A549 (cell line): ENCODE results near the gene KCNH2. TPM values are rescaled to one million over a fixed set of nuclear protein-coding genes. Genes with fewer than 3 reads are reported as not detected.

Experiments
- ATAC-seq, 2 experiments: fragments of 200-7000 bp in 1 of 2; fragments of >200 bp in 1 of 2; cut with Nextera tagmentation in 1 of 2; cut with Tn5 transposase in 1 of 2; 3 replicates each; pipeline versions ENCODE4 v1.8.0 to v1.9.1; 2018 to 2020; ENCODE audit warnings: mild to moderate bottlenecking in 1 of 2, moderate library complexity in 1 of 2
- CTCF ChIA-PET: fragments of 300-600 bp; sonication (Branson Sonifier 250); formaldehyde crosslinking; extraction: SDS; loops from one replicate; lab custom pipeline; 2021; ENCODE audit warnings: antibody characterized with exemption, inconsistent platforms; lab: Yijun Ruan, JAX
- POLR2A ChIA-PET: fragments of 350-600 bp; formaldehyde crosslinking; extraction: SDS; loops from one replicate; lab custom pipeline; 2021; ENCODE audit warnings: antibody characterized with exemption, inconsistent platforms; lab: Yijun Ruan, JAX
- DNase-seq, 2 experiments: peaks; one replicate each; pipeline versions ENCODE4 v3.0.0 to v3.0.0-alpha.2; 2011 to 2016; ENCODE audit warnings: low read depth in 1 of 2, low spot score in 1 of 2
- FAIRE-seq: peaks from 2 replicates; lab custom pipeline; 2011; peaks lifted over from hg19 to GRCh38; lab: Jason Lieb, UNC
- H3K27ac ChIP-seq, 2 experiments: fragments of >200 bp; sonication (Bioruptor Twin); formaldehyde crosslinking; 3 replicates each; pipeline ENCODE4 v1.5.1; 2016 to 2017
- H3K4me1 ChIP-seq: fragments of >200 bp; sonication (Bioruptor Twin); formaldehyde crosslinking; 3 replicates; pipeline ENCODE4 v1.6.1; 2016
- H3K4me2 ChIP-seq: fragments of >200 bp; sonication (Bioruptor Twin); formaldehyde crosslinking; 3 replicates; pipeline ENCODE4 v1.6.1; 2016
- H3K4me3 ChIP-seq: fragments of >200 bp; sonication (Bioruptor Twin); formaldehyde crosslinking; 3 replicates; pipeline ENCODE4 v1.5.1; 2016
- H3K9me3 ChIP-seq: fragments of >200 bp; sonication (Bioruptor Twin); formaldehyde crosslinking; 3 replicates; pipeline ENCODE4 v1.6.1; 2016
- CBX2 ChIP-seq: fragments of 200-600 bp; sonication (generic); IDR thresholded peaks from 2 replicates; pipeline ENCODE4 v1.6.1; 2016; ENCODE audit warnings: low read depth, mild to moderate bottlenecking, borderline replicate concordance
- CEBPB ChIP-seq, 2 experiments: fragments of >200 bp in 1 of 2; sonication (Bioruptor Twin) in 1 of 2; formaldehyde crosslinking in 1 of 2; IDR thresholded peaks; 2 replicates each; pipeline ENCODE4 v1.6.1; 2012 to 2016
- CHD2 ChIP-seq: fragments of 150-350 bp; IDR thresholded peaks from 2 replicates; pipeline ENCODE4 v1.6.1; 2014; ENCODE audit warnings: low read length; ENCODE audit not compliant: partially characterized antibody
- CHD4 ChIP-seq: fragments of 200-600 bp; sonication (generic); IDR thresholded peaks from 2 replicates; pipeline ENCODE4 v1.6.1; 2016; ENCODE audit warnings: antibody characterized with exemption, mild to moderate bottlenecking, borderline replicate concordance
- EHF ChIP-seq: fragments of 250-450 bp; sonication (Bioruptor Pico); IDR thresholded peaks from 2 replicates; pipeline ENCODE4 v1.5.0; 2020; ENCODE audit warnings: mild to moderate bottlenecking
- EP300 ChIP-seq, 2 experiments: fragments of >200 bp; sonication (Bioruptor Twin); formaldehyde crosslinking; IDR thresholded peaks; 2 replicates in 1 of 2; 3 replicates in 1 of 2; pipeline ENCODE4 v1.6.1; 2016 to 2017
- GATA3 ChIP-seq: IDR thresholded peaks from 2 replicates; pipeline ENCODE4 v1.6.1; 2012; ENCODE audit warnings: borderline replicate concordance
- HDAC2 ChIP-seq: fragments of 200-600 bp; sonication (generic); IDR thresholded peaks from 2 replicates; pipeline ENCODE4 v1.6.1; 2016
- MAZ ChIP-seq: fragments of 150-350 bp; IDR thresholded peaks from 2 replicates; pipeline ENCODE4 v1.6.1; 2014; ENCODE audit warnings: antibody characterized with exemption, low read depth, low read length, borderline replicate concordance
- MYC ChIP-seq: IDR thresholded peaks from 2 replicates; pipeline ENCODE4 v1.6.1; 2012; ENCODE audit warnings: mild to moderate bottlenecking, inconsistent platforms, low read length, improper control_type of control experiment, borderline replicate concordance
- NPAS2 ChIP-seq: fragments of 250-450 bp; sonication (Bioruptor Pico); IDR thresholded peaks from 2 replicates; pipeline ENCODE4 v1.8.0; 2022; ENCODE audit warnings: mild to moderate bottlenecking, moderate library complexity, borderline replicate concordance
- POLR2A ChIP-seq: IDR thresholded peaks from 2 replicates; pipeline ENCODE4 v1.6.1; 2012; ENCODE audit warnings: mild to moderate bottlenecking, low read length
- RAD21 ChIP-seq, 2 experiments: fragments of >200 bp in 1 of 2; sonication (Bioruptor Twin) in 1 of 2; formaldehyde crosslinking in 1 of 2; IDR thresholded peaks in 1 of 2; conservative IDR thresholded peaks in 1 of 2; 2 replicates in 1 of 2; 3 replicates in 1 of 2; pipeline ENCODE4 v1.6.1; 2012 to 2018; ENCODE audit warnings: inconsistent platforms in 1 of 2
- RNF2 ChIP-seq: fragments of 200-600 bp; sonication (generic); IDR thresholded peaks from 2 replicates; pipeline ENCODE4 v1.6.1; 2016; ENCODE audit warnings: low read depth, mild to moderate bottlenecking, antibody characterized with exemption, moderate library complexity, borderline replicate concordance
- SMC3 ChIP-seq: fragments of >200 bp; sonication (Bioruptor Twin); formaldehyde crosslinking; IDR thresholded peaks from 3 replicates; pipeline ENCODE4 v1.6.1; 2018; ENCODE audit warnings: inconsistent platforms
- ZC3H11A ChIP-seq: fragments of 450-650 bp; IDR thresholded peaks from 2 replicates; pipeline ENCODE4 v1.6.1; 2014; ENCODE audit warnings: antibody characterized with exemption, mild to moderate bottlenecking
- WGBS: methylation state at CpG from one replicate; pipeline ENCODE4 v1.1.6; 2017; ENCODE audit errors: missing lambda C conversion rate; 5-methylcytosine and 5-hydroxymethylcytosine counted together
- polyA plus RNA-seq, 4 experiments: library from polyadenylated mRNA; depleted of rRNA in 3 of 4; stranded (reverse); fragments of >200 nt; fragmentation: RNase III in 1 of 4; extraction: RNeasy Plus Mini Kit Qiagen cat#74134 plus additional on column Dnase treatment in 1 of 4; gene quantifications; 2 replicates in 3 of 4; 3 replicates in 1 of 4; pipeline ENCODE4 v1.2.3, GENCODE V29; 2011 to 2017
- TF ChIP-seq, protein P1 (sequence below): fragments of 450-650 bp; IDR thresholded peaks from 2 replicates; pipeline ENCODE4 v1.6.1; 2014; ENCODE audit warnings: antibody characterized with exemption
- TF ChIP-seq, protein P2 (sequence below): fragments of >200 bp; sonication (Bioruptor Twin); formaldehyde crosslinking; IDR thresholded peaks from 3 replicates; pipeline ENCODE4 v1.5.1; 2016
- TF ChIP-seq, protein P3 (sequence below): fragments of 250-450 bp; sonication (Bioruptor Pico); IDR thresholded peaks from 2 replicates; pipeline ENCODE4 v1.5.0; 2021; ENCODE audit warnings: mild to moderate bottlenecking, moderate library complexity, borderline replicate concordance
- TF ChIP-seq, protein P4 (sequence below): fragments of >200 bp; sonication (Bioruptor Twin); formaldehyde crosslinking; IDR thresholded peaks from 2 replicates; pipeline ENCODE4 v1.6.1; 2016
- TF ChIP-seq, protein P5 (sequence below): fragments of 250-450 bp; sonication (Bioruptor Pico); IDR thresholded peaks from 2 replicates; pipeline ENCODE4 v1.5.0; 2020; ENCODE audit warnings: low read depth, mild to moderate bottlenecking, moderate library complexity
- TF ChIP-seq, protein P6 (sequence below): IDR thresholded peaks from 2 replicates; pipeline ENCODE4 v1.6.1; 2012

KCNH2 gene
- polyA plus RNA-seq, 2 of the 4 experiments (the other 2 are of a cell fraction), result 0.26 to 0.41 TPM

DNA sequence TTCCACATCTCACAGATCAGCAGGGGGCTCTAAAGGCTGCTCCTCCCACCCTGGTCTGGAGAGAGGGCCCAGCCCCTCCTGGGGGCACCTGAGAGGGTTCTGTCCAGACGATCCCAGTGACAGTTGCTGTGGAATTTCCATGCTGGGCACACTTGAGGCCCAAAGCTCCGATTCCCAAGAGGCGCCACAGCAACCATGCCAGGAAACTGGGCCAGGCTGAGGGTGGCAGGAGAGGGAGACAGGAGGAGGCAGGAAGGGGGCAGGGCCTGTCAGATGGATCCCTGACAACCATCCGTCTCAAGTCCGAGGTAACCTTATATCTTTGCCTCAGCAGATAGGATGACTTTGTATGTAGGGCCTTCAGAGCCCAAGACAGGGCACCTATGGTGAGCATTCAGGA, 8.4 kb upstream of the KCNH2 start:
- WGBS, result 76% methylated on average over 5 of the region's 5 CpGs
- H3K4me2 ChIP-seq, result no peak overlapping the region
- no peak overlapping the region for H3K27ac ChIP-seq
- ATAC-seq (no peak), FAIRE-seq (no peak), DNase-seq (no peak)
- TF ChIP-seq RNF2 (no peak), EP300 (IDR thresholded peaks at IDR 0.05) (no peak), MAZ (no peak), RAD21 (conservative IDR thresholded peaks at IDR 0.05 in 1 of 2, IDR thresholded peaks at IDR 0.05 in 1 of 2) (no peak), CHD4 (no peak), SMC3 (no peak)
- peaks cover 22% of the 10 kb centered on the region for H3K9me3 ChIP-seq
- ChIA-PET CTCF (interaction anchor here (0.7 to 5.9 kb wide), 20 partner anchors 8 to 195 kb away, joined by 3 to 95 read pairs (median 5); no protein-coding TSS in a partner anchor), POLR2A (no interaction called here)
- no peak overlapping the region for H3K4me3 ChIP-seq
- H3K4me1 ChIP-seq, result no peaks in the 10 kb centered on the region

DNA sequence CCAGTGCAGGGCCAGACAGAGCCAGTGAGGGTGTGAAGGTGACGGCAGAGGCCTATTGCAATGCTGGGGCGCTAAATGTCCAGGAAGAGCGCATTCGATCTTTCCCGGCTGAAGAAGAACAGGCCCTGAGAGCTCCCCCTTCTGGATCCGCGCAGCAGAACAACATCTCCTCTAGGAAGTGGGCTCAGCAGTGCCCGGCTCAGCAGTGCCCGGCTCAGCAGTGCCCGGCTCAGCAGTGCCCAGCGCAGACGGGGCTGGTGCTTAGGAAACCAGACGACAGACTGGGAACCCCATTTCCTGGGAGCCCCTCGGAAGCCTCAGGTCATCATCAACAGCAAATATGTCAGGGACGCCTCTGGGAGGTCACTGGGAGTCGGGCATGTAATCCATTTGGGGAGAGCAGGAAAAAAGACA, 8.0 kb upstream of the KCNH2 start:
- H3K27ac ChIP-seq, result no peak overlapping the region
- ATAC-seq (peak; percentile 70 to 87), DNase-seq (peak; percentile 64 to 79), FAIRE-seq (no peak)
- WGBS, result 3% methylated on average over 10 of the region's 16 CpGs
- H3K4me1 ChIP-seq, result no peaks in the 10 kb centered on the region
- TF ChIP-seq SMC3 (peak; percentile 61), POLR2A (no peak), CHD2 (no peak), HDAC2 (no peak), GATA3 (no peak), RAD21 (conservative IDR thresholded peaks at IDR 0.05 in 1 of 2, IDR thresholded peaks at IDR 0.05 in 1 of 2) (peak; percentile 44 to 62; a peak in 4 of 5 replicates), EHF (CRISPR knock-in tag) (no peak), MYC (no peak), CBX2 (no peak), ZC3H11A (no peak), NPAS2 (CRISPR knock-in tag) (no peak), CEBPB (IDR thresholded peaks at IDR 0.05) (no peak)
- TF ChIP-seq, protein P1, sequence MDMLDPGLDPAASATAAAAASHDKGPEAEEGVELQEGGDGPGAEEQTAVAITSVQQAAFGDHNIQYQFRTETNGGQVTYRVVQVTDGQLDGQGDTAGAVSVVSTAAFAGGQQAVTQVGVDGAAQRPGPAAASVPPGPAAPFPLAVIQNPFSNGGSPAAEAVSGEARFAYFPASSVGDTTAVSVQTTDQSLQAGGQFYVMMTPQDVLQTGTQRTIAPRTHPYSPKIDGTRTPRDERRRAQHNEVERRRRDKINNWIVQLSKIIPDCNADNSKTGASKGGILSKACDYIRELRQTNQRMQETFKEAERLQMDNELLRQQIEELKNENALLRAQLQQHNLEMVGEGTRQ, result no peak
- TF ChIP-seq, protein P2, sequence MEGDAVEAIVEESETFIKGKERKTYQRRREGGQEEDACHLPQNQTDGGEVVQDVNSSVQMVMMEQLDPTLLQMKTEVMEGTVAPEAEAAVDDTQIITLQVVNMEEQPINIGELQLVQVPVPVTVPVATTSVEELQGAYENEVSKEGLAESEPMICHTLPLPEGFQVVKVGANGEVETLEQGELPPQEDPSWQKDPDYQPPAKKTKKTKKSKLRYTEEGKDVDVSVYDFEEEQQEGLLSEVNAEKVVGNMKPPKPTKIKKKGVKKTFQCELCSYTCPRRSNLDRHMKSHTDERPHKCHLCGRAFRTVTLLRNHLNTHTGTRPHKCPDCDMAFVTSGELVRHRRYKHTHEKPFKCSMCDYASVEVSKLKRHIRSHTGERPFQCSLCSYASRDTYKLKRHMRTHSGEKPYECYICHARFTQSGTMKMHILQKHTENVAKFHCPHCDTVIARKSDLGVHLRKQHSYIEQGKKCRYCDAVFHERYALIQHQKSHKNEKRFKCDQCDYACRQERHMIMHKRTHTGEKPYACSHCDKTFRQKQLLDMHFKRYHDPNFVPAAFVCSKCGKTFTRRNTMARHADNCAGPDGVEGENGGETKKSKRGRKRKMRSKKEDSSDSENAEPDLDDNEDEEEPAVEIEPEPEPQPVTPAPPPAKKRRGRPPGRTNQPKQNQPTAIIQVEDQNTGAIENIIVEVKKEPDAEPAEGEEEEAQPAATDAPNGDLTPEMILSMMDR, result peak; percentile 61
- TF ChIP-seq, protein P3, sequence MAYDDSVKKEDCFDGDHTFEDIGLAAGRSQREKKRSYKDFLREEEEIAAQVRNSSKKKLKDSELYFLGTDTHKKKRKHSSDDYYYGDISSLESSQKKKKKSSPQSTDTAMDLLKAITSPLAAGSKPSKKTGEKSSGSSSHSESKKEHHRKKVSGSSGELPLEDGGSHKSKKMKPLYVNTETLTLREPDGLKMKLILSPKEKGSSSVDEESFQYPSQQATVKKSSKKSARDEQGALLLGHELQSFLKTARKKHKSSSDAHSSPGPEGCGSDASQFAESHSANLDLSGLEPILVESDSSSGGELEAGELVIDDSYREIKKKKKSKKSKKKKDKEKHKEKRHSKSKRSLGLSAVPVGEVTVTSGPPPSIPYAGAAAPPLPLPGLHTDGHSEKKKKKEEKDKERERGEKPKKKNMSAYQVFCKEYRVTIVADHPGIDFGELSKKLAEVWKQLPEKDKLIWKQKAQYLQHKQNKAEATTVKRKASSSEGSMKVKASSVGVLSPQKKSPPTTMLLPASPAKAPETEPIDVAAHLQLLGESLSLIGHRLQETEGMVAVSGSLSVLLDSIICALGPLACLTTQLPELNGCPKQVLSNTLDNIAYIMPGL (CRISPR knock-in tag), result no peak
- TF ChIP-seq, protein P4, sequence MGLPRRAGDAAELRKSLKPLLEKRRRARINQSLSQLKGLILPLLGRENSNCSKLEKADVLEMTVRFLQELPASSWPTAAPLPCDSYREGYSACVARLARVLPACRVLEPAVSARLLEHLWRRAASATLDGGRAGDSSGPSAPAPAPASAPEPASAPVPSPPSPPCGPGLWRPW, result no peak
- TF ChIP-seq, protein P5, sequence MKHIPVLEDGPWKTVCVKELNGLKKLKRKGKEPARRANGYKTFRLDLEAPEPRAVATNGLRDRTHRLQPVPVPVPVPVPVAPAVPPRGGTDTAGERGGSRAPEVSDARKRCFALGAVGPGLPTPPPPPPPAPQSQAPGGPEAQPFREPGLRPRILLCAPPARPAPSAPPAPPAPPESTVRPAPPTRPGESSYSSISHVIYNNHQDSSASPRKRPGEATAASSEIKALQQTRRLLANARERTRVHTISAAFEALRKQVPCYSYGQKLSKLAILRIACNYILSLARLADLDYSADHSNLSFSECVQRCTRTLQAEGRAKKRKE (CRISPR knock-in tag), result no peak
- TF ChIP-seq, protein P6, sequence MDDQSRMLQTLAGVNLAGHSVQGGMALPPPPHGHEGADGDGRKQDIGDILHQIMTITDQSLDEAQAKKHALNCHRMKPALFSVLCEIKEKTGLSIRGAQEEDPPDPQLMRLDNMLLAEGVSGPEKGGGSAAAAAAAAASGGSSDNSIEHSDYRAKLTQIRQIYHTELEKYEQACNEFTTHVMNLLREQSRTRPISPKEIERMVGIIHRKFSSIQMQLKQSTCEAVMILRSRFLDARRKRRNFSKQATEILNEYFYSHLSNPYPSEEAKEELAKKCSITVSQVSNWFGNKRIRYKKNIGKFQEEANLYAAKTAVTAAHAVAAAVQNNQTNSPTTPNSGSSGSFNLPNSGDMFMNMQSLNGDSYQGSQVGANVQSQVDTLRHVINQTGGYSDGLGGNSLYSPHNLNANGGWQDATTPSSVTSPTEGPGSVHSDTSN, result no peak
- H3K9me3 ChIP-seq, result peaks cover 17% of the 10 kb centered on the region
- POLR2A ChIA-PET, result no interaction called here
- no peak overlapping the region for H3K4me2 ChIP-seq
- no peak overlapping the region for H3K4me3 ChIP-seq
- CTCF ChIA-PET, result interaction anchor here (0.6 to 5.9 kb wide), 27 partner anchors 8 to 637 kb away, joined by 3 to 95 read pairs (median 5); partner anchors contain the start of gene ATG9B
